GM23338 (cell line): ENCODE data around the gene CELA1. TPM values are rescaled to one million over a fixed set of nuclear protein-coding genes. Genes with fewer than 3 reads are reported as not detected.

Experiments used
- ATAC-seq: fragments of 200-7000 bp; cut with Tn5 transposase; 3 replicates; pipeline ENCODE4 v1.9.1; 2020
- DNase-seq: peaks from one replicate; pipeline ENCODE4 v3.0.0-alpha.2; 2015; ENCODE audit warnings: low spot score
- H2AFZ ChIP-seq: fragments of 200-600 bp; sonication (generic); 2 replicates; pipeline ENCODE4 v1.8.0; 2016; ENCODE audit warnings: antibody characterized with exemption, mild to moderate bottlenecking, moderate library complexity
- H3F3A ChIP-seq: fragments of 200-600 bp; sonication (generic); replicated peaks from 2 replicates; pipeline ENCODE4 v1.8.0; 2017; ENCODE audit warnings: antibody characterized with exemption, mixed run types, low read depth
- H3K27ac ChIP-seq: fragments of 200-600 bp; sonication (generic); 2 replicates; pipeline ENCODE4 v1.6.1; 2016; ENCODE audit warnings: low read depth
- H3K27me3 ChIP-seq: fragments of 200-600 bp; sonication (generic); 2 replicates; pipeline ENCODE4 v1.8.0; 2016; ENCODE audit warnings: mild to moderate bottlenecking, mixed run types, moderate library complexity; ENCODE audit not compliant: insufficient read depth
- H3K36me3 ChIP-seq: fragments of 200-600 bp; sonication (generic); 2 replicates; pipeline ENCODE4 v1.8.0; 2016; ENCODE audit warnings: mild to moderate bottlenecking; ENCODE audit not compliant: insufficient read depth
- H3K4me1 ChIP-seq: fragments of 200-600 bp; sonication (generic); 2 replicates; pipeline ENCODE4 v1.8.0; 2016; ENCODE audit warnings: mild to moderate bottlenecking, moderate library complexity; ENCODE audit not compliant: insufficient read depth
- H3K4me2 ChIP-seq: fragments of 200-600 bp; sonication (generic); 2 replicates; pipeline ENCODE4 v1.7.1; 2017; ENCODE audit warnings: mixed run types
- H3K4me3 ChIP-seq: fragments of 200-600 bp; sonication (generic); 2 replicates; pipeline ENCODE4 v1.6.1; 2016; ENCODE audit warnings: mixed run types
- H3K79me2 ChIP-seq: fragments of 200-600 bp; sonication (generic); replicated peaks from 2 replicates; pipeline ENCODE4 v1.8.0; 2017; ENCODE audit warnings: mild to moderate bottlenecking; ENCODE audit not compliant: insufficient read depth
- H3K9me2 ChIP-seq: fragments of 200-600 bp; sonication (generic); 2 replicates; pipeline ENCODE4 v1.8.0; 2017; ENCODE audit not compliant: insufficient read depth
- H4K20me1 ChIP-seq: fragments of 200-600 bp; sonication (generic); replicated peaks from 2 replicates; pipeline ENCODE4 v1.8.0; 2017; ENCODE audit warnings: mild to moderate bottlenecking; ENCODE audit not compliant: insufficient read depth
- H3K27ac Mint-ChIP-seq: 2 replicates; pipeline ENCODE4 v1.8.0; 2020; ENCODE audit warnings: inconsistent platforms, mild to moderate bottlenecking, moderate library complexity, mixed read lengths
- H3K27me3 Mint-ChIP-seq: 3 replicates; pipeline ENCODE4 v1.8.0; 2022; ENCODE audit warnings: low read depth, mild to moderate bottlenecking, moderate library complexity, mixed read lengths, inconsistent platforms; ENCODE audit not compliant: insufficient read depth, poor library complexity
- H3K36me3 Mint-ChIP-seq: 3 replicates; pipeline ENCODE4 v1.8.0; 2021; ENCODE audit warnings: low read depth, mild to moderate bottlenecking, inconsistent platforms, moderate library complexity, mixed read lengths
- H3K4me1 Mint-ChIP-seq: 3 replicates; pipeline ENCODE4 v1.8.0; 2020; ENCODE audit warnings: mild to moderate bottlenecking, inconsistent platforms, mixed read lengths
- H3K4me3 Mint-ChIP-seq: 3 replicates; pipeline ENCODE4 v1.8.0; 2021; ENCODE audit warnings: moderate library complexity, mild to moderate bottlenecking, inconsistent platforms, mixed read lengths
- H3K9me3 Mint-ChIP-seq: 3 replicates; pipeline ENCODE4 v1.8.0; 2020; ENCODE audit warnings: moderate library complexity, mild to moderate bottlenecking, inconsistent platforms, mixed read lengths
- CREB1 ChIP-seq: fragments of 250-450 bp; sonication (Bioruptor Pico); IDR thresholded peaks from 2 replicates; pipeline ENCODE4 v1.5.0; 2020; ENCODE audit warnings: low read depth, mild to moderate bottlenecking, moderate library complexity
- CTCF ChIP-seq, 2 experiments: fragments of 200-600 bp in 1 of 2; sonication (generic) in 1 of 2; conservative IDR thresholded peaks; 2 replicates each; pipeline versions ENCODE4 v1.5.1 to v1.6.1; 2016 to 2017; ENCODE audit warnings: antibody characterized with exemption in 2 of 2, low read depth in 2 of 2, mild to moderate bottlenecking in 2 of 2, moderate library complexity in 1 of 2
- ETS1 ChIP-seq: IDR thresholded peaks from 2 replicates; pipeline ENCODE4 v1.6.1; 2016; ENCODE audit warnings: antibody characterized with exemption
- EZH2 ChIP-seq: fragments of 200-600 bp; sonication (generic); IDR thresholded peaks from one replicate; pipeline ENCODE4 v1.8.0; 2017; ENCODE audit warnings: antibody characterized with exemption, mild to moderate bottlenecking, low read depth; ENCODE audit not compliant: unreplicated experiment
- EZH2phosphoT487 ChIP-seq: fragments of 200-600 bp; sonication (generic); IDR thresholded peaks from one replicate; pipeline ENCODE4 v1.8.1; 2018; ENCODE audit warnings: antibody characterized with exemption; ENCODE audit not compliant: unreplicated experiment
- JUNB ChIP-seq: IDR thresholded peaks from one replicate; pipeline ENCODE4 v1.6.1; 2016; ENCODE audit warnings: antibody characterized with exemption; ENCODE audit not compliant: unreplicated experiment
- NANOG ChIP-seq: IDR thresholded peaks from 2 replicates; pipeline ENCODE4 v1.6.1; 2016; ENCODE audit warnings: antibody characterized with exemption, borderline replicate concordance
- POLR2AphosphoS5 ChIP-seq: IDR thresholded peaks from 2 replicates; pipeline ENCODE4 v1.6.1; 2016; ENCODE audit warnings: antibody characterized with exemption, low read depth
- REST ChIP-seq: IDR thresholded peaks from one replicate; pipeline ENCODE4 v1.6.1; 2018; ENCODE audit warnings: antibody characterized with exemption; ENCODE audit not compliant: unreplicated experiment
- STAT1 ChIP-seq: IDR thresholded peaks from one replicate; pipeline ENCODE4 v1.6.1; 2016; ENCODE audit warnings: antibody characterized with exemption; ENCODE audit not compliant: unreplicated experiment
- ZNF114 ChIP-seq: fragments of 250-450 bp; sonication (Bioruptor Pico); IDR thresholded peaks from 2 replicates; pipeline ENCODE4 v1.5.0; 2020; ENCODE audit warnings: mild to moderate bottlenecking, moderate library complexity
- ZNF331 ChIP-seq: fragments of 250-450 bp; sonication (Bioruptor Pico); IDR thresholded peaks from 2 replicates; pipeline ENCODE4 v1.5.0; 2020; ENCODE audit warnings: low read depth, mild to moderate bottlenecking, moderate library complexity
- ZNF462 ChIP-seq: fragments of 250-450 bp; sonication (Bioruptor Pico); IDR thresholded peaks from 2 replicates; pipeline ENCODE4 v1.5.0; 2020; ENCODE audit warnings: mild to moderate bottlenecking, moderate library complexity
- polyA plus RNA-seq: library from polyadenylated mRNA; unstranded; fragments of >200 nt; fragmentation: Nextera tagmentation; extraction: Ambion mirVana; gene quantifications from 2 replicates; pipeline ENCODE4 v1.2.1, GENCODE V29; 2016
- total RNA-seq: library from RNA; depleted of rRNA; stranded (reverse); fragments of >200 nt; shearing (Covaris generic); gene quantifications from 2 replicates; pipeline ENCODE4 v1.2.3, GENCODE V29; 2014

The CELA1 gene
- total and polyA plus RNA-seq, 2 experiments from 2014 or later: not detected

GRCh38 chr12:51362747-51363342, 16.4 kb upstream of the CELA1 start:
- H2AFZ ChIP-seq: no peak overlapping the region
- no peaks in the 10 kb centered on the region for H3K9me2 ChIP-seq
- H3K27me3 ChIP-seq: no peaks in the 10 kb centered on the region
- no peaks in the 10 kb centered on the region for H3K4me1 ChIP-seq
- no peaks in the 10 kb centered on the region; the same call in 1 of the 2 replicates for H4K20me1 ChIP-seq
- ATAC-seq: no peak
- no peak overlapping the region for H3K27ac ChIP-seq
- Mint-ChIP-seq H3K4me1 (no peaks in the 10 kb centered on the region), H3K9me3 (no peaks in the 10 kb centered on the region), H3K4me3 (no peak overlapping the region), H3K27me3 (peaks cover 4% of the 10 kb centered on the region), H3K27ac (no peak overlapping the region), H3K36me3 (peaks cover 13% of the 10 kb centered on the region)
- H3K4me3 ChIP-seq: no peak overlapping the region
- TF ChIP-seq ZNF462 (no peak), ETS1 (no peak), ZNF114 (CRISPR knock-in tag) (no peak), CREB1 (CRISPR knock-in tag) (no peak), POLR2AphosphoS5 (no peak), NANOG (no peak), EZH2phosphoT487 (no peak), ZNF331 (CRISPR knock-in tag) (no peak), EZH2 (no peak), STAT1 (no peak), CTCF (conservative IDR thresholded peaks at IDR 0.05; ENCODE audit: low read depth in 2 of 2) (no peak), JUNB (no peak), REST (no peak)
- no peak overlapping the region for H3K4me2 ChIP-seq
- H3K36me3 ChIP-seq: no peaks in the 10 kb centered on the region
- no peaks in the 10 kb centered on the region for H3K79me2 ChIP-seq
- DNase-seq: no peak
- no peaks in the 10 kb centered on the region for H3F3A ChIP-seq
